ENCODE measurements around the gene ATRIP.

GRCh38 chr3:48476426-48477053, 30.0 kb downstream of the ATRIP start:
- no peak for TF ChIP-seq ZNF175 (tag by site-specific recombination; IDR thresholded peaks at IDR 0.05)
- no peak for TF ChIP-seq CTCF (tag by site-specific recombination; IDR thresholded peaks at IDR 0.05)
- TF ChIP-seq ZNF513 (tag by site-specific recombination; IDR thresholded peaks at IDR 0.05), result no peak
- no peak for TF ChIP-seq REST (tag by site-specific recombination; IDR thresholded peaks at IDR 0.05)
- TF ChIP-seq BCL11A (tag by site-specific recombination; IDR thresholded peaks at IDR 0.05; ENCODE audit: low read depth), result no peak
- TF ChIP-seq ZNF184 (tag by site-specific recombination; IDR thresholded peaks at IDR 0.05), result no peak
- TF ChIP-seq MEIS1 (CRISPR knock-in tag; IDR thresholded peaks at IDR 0.05; ENCODE audit: borderline replicate concordance), result no peak
- TF ChIP-seq ATF2 (tag by site-specific recombination; IDR thresholded peaks at IDR 0.05; ENCODE audit: low read depth), result no peak
- no peak for TF ChIP-seq ZBTB11 (tag by site-specific recombination; conservative IDR thresholded peaks at IDR 0.05; ENCODE audit: low read depth)
- no peak for TF ChIP-seq KLF9 (tag by site-specific recombination; IDR thresholded peaks at IDR 0.05; ENCODE audit: low read depth)
- TF ChIP-seq ZFP37 (tag by site-specific recombination; IDR thresholded peaks at IDR 0.05), result no peak
